GM12892 (cell line): Measurements from ENCODE around the gene NCDN.
A peak's percentile ranks its signal among the peaks of the same experiment; 100 is the strongest.

ENCODE experiments used
- POLR2A ChIP-seq: IDR thresholded peaks from 2 replicates; pipeline ENCODE4 v1.6.1; 2011; ENCODE audit warnings: low read depth, low read length, control low read depth
- TAF1 ChIP-seq: IDR thresholded peaks from 2 replicates; pipeline ENCODE4 v1.6.1; 2011; ENCODE audit warnings: low read depth, mild to moderate bottlenecking, control low read depth, low read length, borderline replicate concordance

DNA sequence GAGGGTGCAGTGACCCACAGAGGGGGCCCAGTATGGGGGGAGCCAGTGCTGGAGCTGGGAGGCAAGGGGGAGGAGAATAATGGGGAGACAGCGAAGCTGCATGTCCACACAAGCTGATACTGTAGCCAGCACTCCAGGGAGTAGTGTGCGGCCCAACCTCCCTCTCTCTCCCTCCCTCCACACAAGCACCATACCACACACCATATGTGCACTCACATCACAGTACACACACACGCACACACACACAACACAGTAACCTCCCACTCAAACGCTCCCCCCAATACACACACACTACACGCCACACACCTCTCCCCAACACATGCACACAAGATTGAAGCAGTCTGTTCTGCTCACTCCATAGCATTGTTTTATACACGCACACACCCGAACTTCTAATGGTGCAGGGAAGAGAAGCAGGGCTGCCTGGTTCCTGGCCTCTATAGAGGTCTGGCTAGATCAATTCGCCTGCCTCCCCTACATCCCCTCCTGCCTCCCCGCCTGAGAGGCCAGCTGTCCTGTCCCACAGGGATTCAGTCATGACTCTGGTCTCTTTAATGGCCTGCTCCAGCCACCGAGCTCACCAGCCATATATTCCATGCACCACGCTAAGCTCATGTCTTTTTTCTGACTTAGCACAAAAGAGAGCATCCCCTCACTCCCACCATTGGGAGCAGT is 3.8 kb downstream of the NCDN start:
- TF ChIP-seq TAF1: no peak
- TF ChIP-seq POLR2A: 0 out of 2 replicates have a peak, but pooled peaks have one; percentile 19
